Measurements from ENCODE around the gene ABHD17C. TPM values are rescaled to one million over a fixed set of nuclear protein-coding genes. Genes with fewer than 3 reads are reported as not detected.

Gene ABHD17C
- total and polyA plus RNA-seq, 2 experiments from 2014 or later, result 11.3 to 23.8 TPM

GRCh38 chr15:80695911-80696661, 976 bp downstream of the ABHD17C start:
- H3K79me2 ChIP-seq (replicated peaks; ENCODE audit: insufficient read depth), result peaks cover 49% of the 10 kb centered on the region
- peaks cover 15% of the 10 kb centered on the region for H3K27me3 Mint-ChIP-seq (ENCODE audit: insufficient read depth, low read depth, poor library complexity)
- H2AFZ ChIP-seq, result 0 out of 2 replicates have a peak overlapping the region, but pooled peaks have one; percentile 76
- peaks cover 20% of the 10 kb centered on the region for H3K4me1 Mint-ChIP-seq
- 0 out of 2 replicates have a peak, but pooled peaks cover 4% of the 10 kb centered on the region for H3F3A ChIP-seq (replicated peaks; ENCODE audit: low read depth)
- H3K4me1 ChIP-seq (ENCODE audit: insufficient read depth), result peaks cover 14% of the 10 kb centered on the region
- peak overlapping the region; percentile 84 for H3K4me3 Mint-ChIP-seq
- no peak overlapping the region for H3K27ac ChIP-seq (ENCODE audit: low read depth)
- peak overlapping the region; percentile 73 for H3K4me3 ChIP-seq
- ATAC-seq, result peak; percentile 22
- H3K36me3 ChIP-seq (ENCODE audit: insufficient read depth), result no peaks in the 10 kb centered on the region
- peak; percentile 29 for DNase-seq (ENCODE audit: low spot score)
- H3K36me3 Mint-ChIP-seq (ENCODE audit: low read depth), result no peaks in the 10 kb centered on the region; the same call in 2 of the 3 replicates
- H3K27me3 ChIP-seq (ENCODE audit: insufficient read depth), result peaks cover 37% of the 10 kb centered on the region
- peaks cover 10% of the 10 kb centered on the region for H4K20me1 ChIP-seq (replicated peaks; ENCODE audit: insufficient read depth)
- no peaks in the 10 kb centered on the region for H3K9me3 Mint-ChIP-seq
- H3K9me2 ChIP-seq (ENCODE audit: insufficient read depth), result no peaks in the 10 kb centered on the region
- no peak overlapping the region for H3K27ac Mint-ChIP-seq
- peak overlapping the region; percentile 96 for H3K4me2 ChIP-seq
- peak in 1 of 2 experiments; percentile 18; a peak in 3 of 4 replicates for TF ChIP-seq CTCF (conservative IDR thresholded peaks at IDR 0.05; ENCODE audit: low read depth in 2 of 2)
- no peak for TF ChIP-seq REST (IDR thresholded peaks at IDR 0.05; ENCODE audit: unreplicated experiment)
- no peak for TF ChIP-seq EZH2 (IDR thresholded peaks at IDR 0.05; ENCODE audit: low read depth, unreplicated experiment)
- TF ChIP-seq NANOG (IDR thresholded peaks at IDR 0.05; ENCODE audit: borderline replicate concordance), result no peak
- no peak for TF ChIP-seq POLR2AphosphoS5 (IDR thresholded peaks at IDR 0.05; ENCODE audit: low read depth)
- no peak for TF ChIP-seq EZH2phosphoT487 (IDR thresholded peaks at IDR 0.05; ENCODE audit: unreplicated experiment)
- TF ChIP-seq JUNB (IDR thresholded peaks at IDR 0.05; ENCODE audit: unreplicated experiment), result no peak
- no peak for TF ChIP-seq ETS1 (IDR thresholded peaks at IDR 0.05)
